Neuronal stem cell (in vitro differentiated cells): Measurements from ENCODE around the gene HPS5.
A peak's percentile ranks its signal among the peaks of the same experiment; 100 is the strongest.
"Not testable (repeated sequence)": the region's sequence is repeated elsewhere in the genome, so short reads cannot be mapped to it uniquely, and the experiment has no call there.

Experiments used
- DNase-seq: peaks from one replicate; pipeline ENCODE4 v3.0.0-alpha.2; 2013; ENCODE audit warnings: low spot score
- H2AFZ ChIP-seq: one replicate; pipeline ENCODE4 v1.6.1; 2013; ENCODE audit warnings: mild to moderate bottlenecking, low read length, inconsistent platforms
- H2AK5ac ChIP-seq: 2 replicates; pipeline ENCODE4 v1.6.1; 2013; ENCODE audit warnings: low read depth, mild to moderate bottlenecking, inconsistent platforms, low read length, moderate library complexity, mixed read lengths
- H2BK120ac ChIP-seq: 2 replicates; pipeline ENCODE4 v1.6.1; 2013; ENCODE audit warnings: low read depth, mild to moderate bottlenecking, inconsistent platforms, low read length, moderate library complexity, mixed read lengths
- H2BK12ac ChIP-seq: one replicate; pipeline ENCODE4 v1.6.1; 2013; ENCODE audit warnings: low read length, inconsistent platforms
- H2BK15ac ChIP-seq: 2 replicates; pipeline ENCODE4 v1.6.1; 2013; ENCODE audit warnings: mild to moderate bottlenecking, low read length, inconsistent platforms, mixed read lengths
- H2BK5ac ChIP-seq: one replicate; pipeline ENCODE4 v1.6.1; 2013; ENCODE audit warnings: inconsistent platforms, mild to moderate bottlenecking, low read length, moderate library complexity
- H3K14ac ChIP-seq: one replicate; pipeline ENCODE4 v1.6.1; 2013; ENCODE audit warnings: low read length, inconsistent platforms
- H3K18ac ChIP-seq: 2 replicates; pipeline ENCODE4 v1.6.1; 2013; ENCODE audit warnings: low read length, inconsistent platforms
- H3K23ac ChIP-seq: 2 replicates; pipeline ENCODE4 v1.6.1; 2013; ENCODE audit warnings: low read depth, mild to moderate bottlenecking, mixed read lengths, low read length, inconsistent platforms; ENCODE audit not compliant: poor library complexity
- H3K27ac ChIP-seq: replicated peaks from 3 replicates; pipeline ENCODE4 v1.5.1; 2013; ENCODE audit warnings: low read length, inconsistent platforms
- H3K27me3 ChIP-seq, 3 experiments: 2 replicates each; pipeline ENCODE4 v1.6.1; 2013; ENCODE audit warnings: low read length in 3 of 3, mild to moderate bottlenecking in 2 of 3, inconsistent platforms in 1 of 3, low read depth in 1 of 3, mixed read lengths in 1 of 3, moderate library complexity in 1 of 3; ENCODE audit not compliant: control insufficient read depth in 3 of 3, insufficient read depth in 3 of 3
- H3K36me3 ChIP-seq, 2 donors: replicated peaks in 1 of 2; 2 replicates each; pipeline ENCODE4 v1.6.1; 2013; ENCODE audit warnings: low read length in 2 of 2; ENCODE audit not compliant: control insufficient read depth in 2 of 2, insufficient read depth in 2 of 2
- H3K4ac ChIP-seq: 2 replicates; pipeline ENCODE4 v1.6.1; 2013; ENCODE audit warnings: inconsistent platforms, mild to moderate bottlenecking, low read length, moderate library complexity
- H3K4me1 ChIP-seq, 2 donors: 1 replicate in 1 of 2; 2 replicates in 1 of 2; pipeline ENCODE4 v1.6.1; 2013; ENCODE audit warnings: low read length in 2 of 2, low read depth in 1 of 2; ENCODE audit not compliant: control insufficient read depth in 2 of 2, insufficient read depth in 1 of 2
- H3K4me2 ChIP-seq: one replicate; pipeline ENCODE4 v1.6.1; 2013; ENCODE audit warnings: mild to moderate bottlenecking, low read length, inconsistent platforms; ENCODE audit not compliant: insufficient read depth, poor library complexity, severe bottlenecking
- H3K4me3 ChIP-seq, 2 donors: 2 replicates each; pipeline ENCODE4 v1.5.1; 2013; ENCODE audit warnings: low read length in 2 of 2, mild to moderate bottlenecking in 2 of 2, inconsistent platforms in 1 of 2, moderate library complexity in 1 of 2
- H3K79me1 ChIP-seq: one replicate; pipeline ENCODE4 v1.6.1; 2013; ENCODE audit warnings: low read depth, mild to moderate bottlenecking, inconsistent platforms, low read length, moderate library complexity
- H3K9ac ChIP-seq: one replicate; pipeline ENCODE4 v1.6.1; 2013; ENCODE audit warnings: mild to moderate bottlenecking, low read depth, low read length, inconsistent platforms; ENCODE audit not compliant: poor library complexity
- H3K9me3 ChIP-seq, 2 donors: replicated peaks in 1 of 2; 2 replicates each; pipeline versions ENCODE3 to v1.6.1; 2013; ENCODE audit warnings: low read length in 2 of 2, mild to moderate bottlenecking in 2 of 2, inconsistent platforms in 1 of 2, low read depth in 1 of 2, mixed read lengths in 1 of 2, moderate library complexity in 1 of 2; ENCODE audit not compliant: control insufficient read depth in 2 of 2, insufficient read depth in 1 of 2
- H4K8ac ChIP-seq: one replicate; pipeline ENCODE4 v1.6.1; 2013; ENCODE audit warnings: low read depth, mild to moderate bottlenecking, inconsistent platforms, low read length, moderate library complexity
- H4K91ac ChIP-seq: one replicate; pipeline ENCODE4 v1.6.1; 2013; ENCODE audit warnings: low read length, low read depth, mild to moderate bottlenecking, inconsistent platforms; ENCODE audit not compliant: poor library complexity
- WGBS, 2 donors: extraction: QIAGEN DNeasy Blood & Tissue Kit; methylation state at CpG; one replicate each; pipeline ENCODE4 v1.1.7; 2013; ENCODE audit warnings: missing lambda C conversion rate in 2 of 2, mixed read lengths in 1 of 2; ENCODE audit not compliant: insufficient read length in 2 of 2, insufficient replicate concordance in 1 of 2; ENCODE audit errors: extremely low coverage in 2 of 2; 5-methylcytosine and 5-hydroxymethylcytosine counted together

HPS5 gene

GRCh38 chr11:18324381-18324780 lies 2.4 kb upstream of the HPS5 start:
- Histone ChIP-seq H3K79me1 (peaks cover 6% of the 10 kb centered on the region), H3K18ac (no peak overlapping the region), H2BK5ac (no peak overlapping the region), H2AK5ac (no peak overlapping the region), H3K9me3 (no peaks in the 10 kb centered on the region), H3K4ac (no peak overlapping the region), H2BK12ac (no peak overlapping the region), H3K4me1 (peaks cover 3 to 17% of the 10 kb centered on the region in 2 donors), H2AFZ (no peak overlapping the region), H3K9ac (no peak overlapping the region), H4K91ac (no peak overlapping the region), H3K27me3 (no peaks in the 10 kb centered on the region), H4K8ac (no peak overlapping the region), H3K27ac (no peak overlapping the region), H3K23ac (no peak overlapping the region), H2BK15ac (no peak overlapping the region), H3K14ac (no peak overlapping the region), H2BK120ac (no peak overlapping the region), H3K4me2 (no peak overlapping the region), H3K36me3 (peaks cover 2 to 49% of the 10 kb centered on the region in 2 donors), H3K4me3 (peak overlapping the region in 1 of 2 donors; percentile 70)
- WGBS, 2 donors, result no CpG with 5 or more reads among the region's 1 CpG
- no peak for DNase-seq

DNA sequence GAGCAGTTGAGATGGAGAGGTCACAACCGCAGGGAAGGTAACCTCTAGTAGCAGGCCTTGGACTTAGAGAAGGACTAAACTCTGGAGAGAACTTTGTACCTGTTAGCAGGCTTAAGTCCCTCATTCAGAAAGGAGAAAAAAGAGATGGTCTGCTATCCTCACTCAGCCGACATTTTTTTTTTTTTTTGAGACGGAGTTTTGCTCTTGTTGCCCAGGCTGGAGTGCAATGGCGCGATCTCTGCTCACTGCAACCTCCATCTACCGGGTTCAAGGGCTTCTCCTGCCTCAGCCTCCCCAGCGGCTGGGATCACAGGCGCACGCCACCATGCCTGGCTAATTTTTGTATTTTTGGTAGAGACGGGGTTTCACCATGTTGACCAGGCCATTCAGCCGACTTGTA lies 1.9 kb upstream of the HPS5 start:
- not testable (repeated sequence) for H3K4me2 ChIP-seq, H3K9me3 ChIP-seq, H2BK15ac ChIP-seq, H2BK5ac ChIP-seq, H3K79me1 ChIP-seq, DNase-seq, H3K14ac ChIP-seq, H2AFZ ChIP-seq, H3K4ac ChIP-seq, H3K23ac ChIP-seq, H2AK5ac ChIP-seq, H2BK120ac ChIP-seq, H3K9ac ChIP-seq, H4K91ac ChIP-seq, H3K18ac ChIP-seq, H2BK12ac ChIP-seq, H3K27me3 ChIP-seq, H4K8ac ChIP-seq, H3K27ac ChIP-seq
- Histone ChIP-seq H3K36me3 (peaks cover 2 to 44% of the 10 kb centered on the region in 2 donors), H3K4me1 (peaks cover 3 to 17% of the 10 kb centered on the region in 2 donors), H3K4me3 (peak overlapping the region in 1 of 2 donors; percentile 70)
- no CpG with 5 or more reads among the region's 11 CpGs for WGBS, 2 donors

GRCh38 chr11:18322818-18323570 lies 1.1 kb upstream of the HPS5 start:
- no peak overlapping the region for H3K23ac ChIP-seq
- H3K36me3 ChIP-seq, result peaks cover 2 to 41% of the 10 kb centered on the region in 2 donors
- DNase-seq, result no peak
- peaks cover 3 to 17% of the 10 kb centered on the region in 2 donors for H3K4me1 ChIP-seq
- H2BK15ac ChIP-seq, result no peak overlapping the region
- no peak overlapping the region for H3K4ac ChIP-seq
- H2BK5ac ChIP-seq, result peak overlapping the region; percentile 100
- H3K27me3 ChIP-seq, result no peaks in the 10 kb centered on the region
- H4K8ac ChIP-seq, result no peak overlapping the region
- no peak overlapping the region for H3K27ac ChIP-seq
- peak overlapping the region; percentile 70 to 95 for H3K4me3 ChIP-seq
- no peak overlapping the region for H3K14ac ChIP-seq
- peak overlapping the region; percentile 86 for H3K9ac ChIP-seq
- peak overlapping the region; percentile 95 for H2AFZ ChIP-seq
- peak overlapping the region; percentile 70 for H3K4me2 ChIP-seq
- H3K9me3 ChIP-seq, result no peaks in the 10 kb centered on the region
- H2BK12ac ChIP-seq, result no peak overlapping the region
- WGBS, 2 donors, result no CpG with 5 or more reads among the region's 18 CpGs
- H2BK120ac ChIP-seq, result no peak overlapping the region
- H2AK5ac ChIP-seq, result no peak overlapping the region
- H4K91ac ChIP-seq, result no peak overlapping the region
- no peak overlapping the region for H3K18ac ChIP-seq
- H3K79me1 ChIP-seq, result peaks cover 6% of the 10 kb centered on the region

- Histone ChIP-seq H2BK5ac (peak overlapping the region; percentile 100), H3K4ac (no peak overlapping the region), H2BK15ac (no peak overlapping the region), H3K27ac (no peak overlapping the region), H3K4me2 (peak overlapping the region; percentile 47), H3K23ac (no peak overlapping the region), H2AK5ac (no peak overlapping the region), H2BK120ac (no peak overlapping the region), H2BK12ac (no peak overlapping the region), H3K14ac (no peak overlapping the region), H4K8ac (no peak overlapping the region), H3K9me3 (no peaks in the 10 kb centered on the region), H3K4me1 (peaks cover 3 to 17% of the 10 kb centered on the region in 2 donors), H3K36me3 (peaks cover 0 to 36% of the 10 kb centered on the region in 2 donors), H4K91ac (no peak overlapping the region), H3K27me3 (no peaks in the 10 kb centered on the region), H3K4me3 (peak overlapping the region; percentile 70 to 95), H3K9ac (no peak overlapping the region), H2AFZ (peak overlapping the region; percentile 95), H3K79me1 (peaks cover 6% of the 10 kb centered on the region), H3K18ac (no peak overlapping the region)
- DNase-seq, result no peak
- WGBS, 2 donors, result no CpG with 5 or more reads among the region's 4 CpGs
Measured at GRCh38 chr11:18321578-18321968, 367 bp downstream of the HPS5 start.
